Fibroblast of villous mesenchyme (primary cell): ENCODE measurements around the gene KPNA1. TPM values are rescaled to one million over a fixed set of nuclear protein-coding genes. Genes with fewer than 3 reads are reported as not detected.

ENCODE experiments used
- DNase-seq: peaks from one replicate; pipeline ENCODE4 v3.0.0-alpha.2; 2010; ENCODE audit warnings: low read depth
- H3K4me3 ChIP-seq: 2 replicates; pipeline ENCODE4 v1.5.1; 2011; ENCODE audit warnings: low read depth, mild to moderate bottlenecking, low read length
- total RNA-seq: library from RNA; depleted of rRNA; stranded (reverse); fragments of >200 nt; gene quantifications from 2 replicates; pipeline ENCODE4 v1.2.3, GENCODE V29; 2012
- TF ChIP-seq, protein P1 (sequence below): IDR thresholded peaks from 2 replicates; pipeline ENCODE4 v1.5.1; 2012; ENCODE audit warnings: low read depth, mild to moderate bottlenecking, low read length; ENCODE audit not compliant: insufficient read depth

The KPNA1 gene
- total RNA-seq, 1 donor = 44.0 TPM

DNA sequence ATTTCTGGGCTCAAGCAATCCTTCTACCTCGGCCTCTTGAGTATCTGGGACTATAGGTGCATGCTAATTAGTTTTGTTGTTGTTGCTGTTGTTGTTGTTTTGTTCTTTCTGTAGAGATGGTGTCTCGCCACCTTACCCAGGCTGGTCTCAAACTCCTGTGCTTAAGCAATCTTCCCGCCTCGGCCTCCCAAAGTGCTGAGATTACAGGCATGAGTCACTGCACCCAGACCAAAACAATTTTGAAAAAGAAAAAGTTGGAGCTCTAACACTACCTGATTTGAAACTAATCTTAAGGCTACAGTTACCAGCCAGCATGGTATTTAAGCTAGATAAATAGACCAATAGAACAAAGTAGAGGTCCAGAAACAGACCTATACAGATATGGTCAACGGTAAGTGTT is 29.8 kb downstream of the KPNA1 start:
- H3K4me3 ChIP-seq = no peak overlapping the region
- DNase-seq = peak; percentile 76
- TF ChIP-seq, protein P1, sequence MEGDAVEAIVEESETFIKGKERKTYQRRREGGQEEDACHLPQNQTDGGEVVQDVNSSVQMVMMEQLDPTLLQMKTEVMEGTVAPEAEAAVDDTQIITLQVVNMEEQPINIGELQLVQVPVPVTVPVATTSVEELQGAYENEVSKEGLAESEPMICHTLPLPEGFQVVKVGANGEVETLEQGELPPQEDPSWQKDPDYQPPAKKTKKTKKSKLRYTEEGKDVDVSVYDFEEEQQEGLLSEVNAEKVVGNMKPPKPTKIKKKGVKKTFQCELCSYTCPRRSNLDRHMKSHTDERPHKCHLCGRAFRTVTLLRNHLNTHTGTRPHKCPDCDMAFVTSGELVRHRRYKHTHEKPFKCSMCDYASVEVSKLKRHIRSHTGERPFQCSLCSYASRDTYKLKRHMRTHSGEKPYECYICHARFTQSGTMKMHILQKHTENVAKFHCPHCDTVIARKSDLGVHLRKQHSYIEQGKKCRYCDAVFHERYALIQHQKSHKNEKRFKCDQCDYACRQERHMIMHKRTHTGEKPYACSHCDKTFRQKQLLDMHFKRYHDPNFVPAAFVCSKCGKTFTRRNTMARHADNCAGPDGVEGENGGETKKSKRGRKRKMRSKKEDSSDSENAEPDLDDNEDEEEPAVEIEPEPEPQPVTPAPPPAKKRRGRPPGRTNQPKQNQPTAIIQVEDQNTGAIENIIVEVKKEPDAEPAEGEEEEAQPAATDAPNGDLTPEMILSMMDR = no peak

DNA sequence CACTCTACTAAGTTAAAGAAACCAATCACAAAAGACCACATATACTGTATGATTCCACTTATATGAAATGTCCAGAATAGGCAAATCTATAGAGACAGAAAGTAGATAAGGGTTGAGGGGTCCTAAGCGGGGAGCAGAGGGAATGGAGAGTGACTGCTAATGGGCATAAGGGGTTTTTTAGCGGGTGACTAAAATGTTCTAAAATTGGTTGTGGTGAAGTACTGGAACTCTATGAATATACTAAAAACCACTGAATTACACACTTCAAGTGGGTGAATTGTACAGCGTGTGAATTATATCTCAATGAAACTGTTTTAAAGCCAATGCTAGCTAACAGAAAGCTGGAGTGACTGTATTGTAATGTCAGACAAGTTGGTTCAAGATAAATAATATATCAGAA is 33.3 kb downstream of the KPNA1 start:
- H3K4me3 ChIP-seq = no peak overlapping the region
- no peak for DNase-seq
- TF ChIP-seq, protein P1 = no peak

DNA sequence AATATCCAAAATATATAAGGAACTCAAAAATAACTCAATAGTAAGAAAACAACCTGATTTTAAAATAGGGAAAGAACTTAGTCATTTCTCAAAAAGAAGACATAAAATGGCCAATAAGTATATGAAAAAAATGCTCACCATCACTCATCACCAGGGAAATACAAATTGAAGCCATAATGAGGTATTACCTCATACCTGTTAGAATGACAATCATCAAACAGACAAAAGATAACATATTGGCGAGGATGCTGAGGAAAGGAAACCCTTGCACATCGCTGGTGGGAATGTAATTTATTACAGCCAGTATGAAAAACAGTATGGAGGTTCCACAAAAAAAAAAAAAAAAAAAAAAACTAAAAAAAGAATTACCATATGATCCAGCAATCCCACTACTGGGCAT is 38.2 kb downstream of the KPNA1 start:
- H3K4me3 ChIP-seq = no peak overlapping the region
- DNase-seq = no peak
- TF ChIP-seq, protein P1 = no peak

- TF ChIP-seq, protein P1 = no peak
- H3K4me3 ChIP-seq = no peak overlapping the region
- no peak for DNase-seq
Measured at GRCh38 chr3:122475316-122475715, 39.4 kb downstream of the KPNA1 start.

- H3K4me3 ChIP-seq = no peak overlapping the region
- TF ChIP-seq, protein P1 = no peak
- DNase-seq = no peak
Measured at GRCh38 chr3:122469659-122470058, 45.1 kb downstream of the KPNA1 start.

DNA sequence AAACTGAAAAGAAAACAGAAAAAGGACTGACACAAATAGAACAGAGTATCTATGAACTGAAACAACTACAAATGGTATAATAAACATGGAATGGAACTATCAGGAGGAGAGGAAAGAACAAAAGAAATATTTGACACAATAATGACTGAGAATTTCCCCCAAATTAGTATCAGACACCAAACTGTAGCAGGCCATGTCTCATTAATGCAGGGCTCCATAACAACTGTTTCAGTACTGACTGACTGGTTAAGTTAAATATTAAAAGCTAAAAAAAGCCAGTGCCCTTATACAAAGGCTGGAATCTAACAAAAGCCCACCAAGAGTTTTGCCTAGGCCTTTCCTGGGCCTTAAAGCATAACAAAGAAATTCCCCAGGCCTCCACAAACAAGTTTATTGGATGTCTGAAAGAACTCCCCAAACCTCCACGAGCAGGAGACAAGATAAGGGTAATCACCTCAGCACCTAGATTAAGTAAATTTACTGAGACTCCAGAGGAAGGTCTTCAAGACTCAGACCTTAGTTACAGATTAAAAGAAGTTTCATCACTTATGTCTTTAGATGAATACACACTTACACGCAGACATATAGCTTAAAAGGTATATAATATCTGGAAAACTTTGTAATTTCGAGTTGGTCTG is 45.7 kb downstream of the KPNA1 start:
- TF ChIP-seq, protein P1 = no peak
- no peak for DNase-seq
- no peak overlapping the region for H3K4me3 ChIP-seq

DNA sequence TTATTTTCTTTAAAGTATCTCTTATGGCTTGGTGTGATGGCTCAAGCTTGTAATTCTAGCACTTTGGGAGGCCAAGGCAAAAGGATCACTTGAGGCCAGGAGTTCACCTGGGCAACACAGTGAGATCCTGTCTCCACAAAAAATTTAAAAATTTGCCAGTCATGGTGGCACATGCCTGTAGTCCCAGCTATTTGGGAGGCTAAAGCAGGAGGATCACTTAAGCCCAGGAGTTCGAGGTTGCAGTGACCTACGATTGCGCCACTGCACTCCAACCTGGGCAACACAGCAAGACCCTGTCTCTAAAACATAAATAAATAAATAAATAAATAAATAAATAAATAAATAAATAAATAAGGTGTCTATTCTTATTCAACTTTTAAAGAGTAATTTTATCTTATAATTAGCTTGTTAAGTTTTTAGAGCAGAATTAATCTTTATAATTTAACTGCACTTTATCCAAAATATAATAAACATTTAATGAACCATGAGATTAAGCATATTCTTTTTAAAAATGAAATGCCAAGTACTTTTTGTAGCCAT is 48.0 kb downstream of the KPNA1 start:
- DNase-seq = no peak
- TF ChIP-seq, protein P1 = no peak
- no peak overlapping the region for H3K4me3 ChIP-seq
